Vagina (tissue), 2 donors: Measurements from ENCODE around the gene SLC1A5. TPM values are rescaled to one million over a fixed set of nuclear protein-coding genes. Genes with fewer than 3 reads are reported as not detected.
"Not testable (repeated sequence)": the region's sequence is repeated elsewhere in the genome, so short reads cannot be mapped to it uniquely, and the experiment has no call there.

Source experiments
- DNase-seq, 2 donors: peaks; one replicate each; pipeline ENCODE4 v3.0.0-alpha.2; 2017; ENCODE audit errors: extremely low spot score in 2 of 2
- H3K27ac ChIP-seq: fragments of 200-600 bp; sonication (generic); one replicate; pipeline ENCODE4 v1.5.1; 2019
- H3K27me3 ChIP-seq: fragments of 200-600 bp; sonication (generic); one replicate; pipeline ENCODE4 v1.5.1; 2019
- H3K36me3 ChIP-seq, 2 donors: fragments of 200-600 bp; sonication (generic); one replicate each; pipeline ENCODE4 v1.5.1; 2017 to 2019
- H3K4me1 ChIP-seq: fragments of 200-600 bp; sonication (generic); one replicate; pipeline ENCODE4 v1.5.1; 2019
- H3K4me3 ChIP-seq, 2 donors: fragments of 200-600 bp; sonication (generic); 1 replicate in 1 of 2; 2 replicates in 1 of 2; pipeline ENCODE4 v1.5.1; 2016 to 2019
- H3K9me3 ChIP-seq: fragments of 200-600 bp; sonication (generic); one replicate; pipeline ENCODE4 v1.5.1; 2019
- CTCF ChIP-seq, 3 experiments: fragments of 450-650 bp in 2 of 3; fragments of 200-600 bp in 1 of 3; sonication (generic) in 1 of 3; IDR thresholded peaks; one replicate each; pipeline ENCODE4 v1.5.1; 2017 to 2019; ENCODE audit warnings: antibody characterized with exemption in 3 of 3, mild to moderate bottlenecking in 2 of 3, moderate library complexity in 2 of 3
- POLR2A ChIP-seq, 2 donors: fragments of 450-650 bp; IDR thresholded peaks; one replicate each; pipeline ENCODE4 v1.6.1; 2017; ENCODE audit warnings: antibody characterized with exemption in 2 of 2, mild to moderate bottlenecking in 2 of 2, moderate library complexity in 2 of 2
- POLR2AphosphoS5 ChIP-seq, 2 donors: sonication (generic); formaldehyde crosslinking; IDR thresholded peaks; one replicate each; pipeline ENCODE4 v1.9.0; 2017; ENCODE audit warnings: antibody characterized with exemption in 2 of 2, mild to moderate bottlenecking in 2 of 2, low read depth in 1 of 2; ENCODE audit not compliant: insufficient read depth in 1 of 2
- intact Hi-C: fragments of 100-400 bp; cut with DNase I; formaldehyde crosslinking; loops from one replicate; pipeline ENCODE4 v1.15.1; 2023
- total RNA-seq: library from RNA; depleted of rRNA; stranded (reverse); fragments of >200 nt; gene quantifications from one replicate; pipeline ENCODE4 v1.2.3, GENCODE V29; 2016

SLC1A5 gene
- total RNA-seq, 1 donor from 2014 or later = 147 TPM

- no peaks in the 10 kb centered on the region for H3K27me3 ChIP-seq
- peaks cover 0 to 36% of the 10 kb centered on the region in 2 donors for H3K36me3 ChIP-seq
- DNase-seq = no peak
- no peaks in the 10 kb centered on the region for H3K9me3 ChIP-seq
- TF ChIP-seq CTCF (IDR thresholded peaks at IDR 0.05) (no peak), POLR2AphosphoS5 (IDR thresholded peaks at IDR 0.05; ENCODE audit: insufficient read depth in 1 of 2, low read depth in 1 of 2) (no peak), POLR2A (IDR thresholded peaks at IDR 0.05) (no peak)
- peak overlapping the region; percentile 86 to 97 for H3K4me3 ChIP-seq
- H3K27ac ChIP-seq = peak overlapping the region; percentile 93
- H3K4me1 ChIP-seq = peaks cover 62% of the 10 kb centered on the region
- intact Hi-C loops = no loop called here
Observed at GRCh38 chr19:46785054-46785979, 3.1 kb downstream of the SLC1A5 start.

DNA sequence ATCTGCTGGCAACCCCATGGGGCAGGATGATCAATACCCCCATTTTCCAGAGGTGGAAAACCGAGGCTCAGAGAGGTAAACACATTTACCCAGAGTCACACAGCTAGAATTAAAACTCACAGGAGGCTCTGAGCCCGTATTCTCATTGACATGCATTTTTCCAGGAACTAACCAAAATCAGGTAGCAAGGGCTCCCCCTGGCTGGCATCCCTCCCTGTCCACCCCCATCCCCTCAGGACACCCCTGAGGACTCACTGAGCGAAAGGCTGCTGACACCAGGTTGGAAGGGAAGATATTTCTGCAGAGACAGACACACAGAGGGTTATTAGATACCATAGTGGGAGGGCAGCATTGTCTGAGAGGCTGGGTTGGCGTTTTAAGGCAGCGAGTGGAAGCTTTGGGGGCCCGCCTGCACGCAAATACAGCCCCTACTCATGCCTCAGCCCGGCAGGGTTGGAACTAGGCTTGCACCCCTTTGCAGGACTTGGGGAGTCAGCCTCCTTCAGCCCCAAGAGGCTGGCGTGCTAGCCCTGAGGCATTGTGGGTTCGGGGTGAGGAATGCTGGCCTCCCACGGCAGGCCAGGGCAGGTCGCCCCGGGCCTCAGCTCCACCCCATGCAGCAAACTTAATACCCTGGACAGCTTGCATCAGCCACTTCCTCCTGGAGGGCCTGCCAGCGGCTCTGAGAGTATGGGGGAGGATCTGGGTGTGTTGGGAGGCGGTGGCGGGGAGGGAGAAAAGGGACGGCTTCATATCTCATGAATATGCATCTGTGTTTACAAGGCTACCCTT, 3.9 kb downstream of the SLC1A5 start:
- Histone ChIP-seq H3K27me3 (no peaks in the 10 kb centered on the region), H3K36me3 (peaks cover 0 to 43% of the 10 kb centered on the region in 2 donors), H3K27ac (peak overlapping the region; percentile 93), H3K4me1 (peaks cover 62% of the 10 kb centered on the region), H3K9me3 (no peaks in the 10 kb centered on the region), H3K4me3 (peak overlapping the region; percentile 86 to 97)
- intact Hi-C loops = no loop called here
- TF ChIP-seq CTCF (IDR thresholded peaks at IDR 0.05) (peak in 1 of 3 experiments; percentile 25), POLR2A (IDR thresholded peaks at IDR 0.05) (no peak), POLR2AphosphoS5 (IDR thresholded peaks at IDR 0.05; ENCODE audit: insufficient read depth in 1 of 2, low read depth in 1 of 2) (peak; percentile 84 to 89)
- peak in 1 of 2 donors; percentile 93 for DNase-seq

DNA sequence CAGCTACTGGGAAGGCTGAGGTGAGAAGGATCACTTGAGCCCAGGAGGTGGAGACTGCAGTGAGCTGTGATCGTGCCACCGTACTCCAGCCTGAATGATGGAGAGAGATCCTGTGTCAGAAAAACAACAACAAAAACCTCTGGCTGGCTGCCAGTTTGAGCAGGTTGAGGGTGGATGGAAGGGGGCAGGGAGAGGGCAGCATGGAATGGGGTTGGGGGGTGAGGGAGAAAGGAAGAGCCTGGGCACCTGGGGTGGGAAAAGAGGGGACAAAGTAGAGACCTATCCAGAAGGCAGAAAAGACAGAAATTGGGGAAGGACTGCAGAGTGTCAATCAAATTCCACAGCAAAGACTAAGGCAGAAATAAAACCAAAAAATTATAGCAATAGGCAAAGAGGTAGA, 4.7 kb downstream of the SLC1A5 start:
- H3K36me3 ChIP-seq = peaks cover 0 to 51% of the 10 kb centered on the region in 2 donors
- intact Hi-C loops = no loop called here

DNA sequence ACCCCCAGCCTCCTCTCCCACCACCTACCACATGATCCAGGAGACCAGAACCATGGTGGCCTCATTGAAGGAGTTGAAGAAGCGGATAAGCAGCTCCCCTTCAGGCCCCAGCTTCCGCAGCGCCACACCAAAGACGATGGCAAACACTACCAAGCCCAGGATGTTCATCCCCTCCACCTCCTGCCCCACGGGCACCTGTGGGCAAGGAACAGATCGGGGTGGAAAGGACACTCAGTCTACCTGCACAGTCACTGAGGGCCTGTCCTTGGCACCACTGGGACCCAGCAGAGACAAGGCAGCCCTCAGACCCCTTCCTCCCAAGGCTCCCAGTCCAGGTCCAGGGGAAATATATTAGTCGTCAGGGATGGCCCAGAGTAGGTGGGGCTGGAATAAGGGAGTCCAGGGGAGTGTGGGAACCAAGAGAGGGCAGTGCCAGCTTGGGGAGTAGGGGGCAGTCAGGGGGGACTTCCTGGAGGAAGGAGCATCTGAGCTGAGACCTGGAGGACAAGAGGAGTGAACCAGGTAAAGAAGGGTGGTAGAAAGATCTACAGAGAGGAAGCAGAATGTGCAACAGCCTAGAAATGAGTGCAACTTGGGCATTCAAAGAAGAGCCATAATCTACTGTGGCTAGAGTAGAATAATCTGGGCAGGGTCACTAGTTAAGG, 5.9 kb downstream of the SLC1A5 start:
- H3K27me3 ChIP-seq = no peaks in the 10 kb centered on the region
- TF ChIP-seq CTCF (IDR thresholded peaks at IDR 0.05) (no peak), POLR2A (IDR thresholded peaks at IDR 0.05) (no peak), POLR2AphosphoS5 (IDR thresholded peaks at IDR 0.05; ENCODE audit: insufficient read depth in 1 of 2, low read depth in 1 of 2) (no peak)
- intact Hi-C loops = no loop called here
- H3K27ac ChIP-seq = no peak overlapping the region
- peaks cover 0 to 63% of the 10 kb centered on the region in 2 donors for H3K36me3 ChIP-seq
- DNase-seq = no peak
- no peaks in the 10 kb centered on the region for H3K9me3 ChIP-seq
- peaks cover 56% of the 10 kb centered on the region for H3K4me1 ChIP-seq
- H3K4me3 ChIP-seq = no peak overlapping the region

More for the DNA sequence above, 4.7 kb downstream of the SLC1A5 start:
- TF ChIP-seq POLR2AphosphoS5 (IDR thresholded peaks at IDR 0.05; ENCODE audit: insufficient read depth in 1 of 2, low read depth in 1 of 2) (no peak), CTCF (IDR thresholded peaks at IDR 0.05) (no peak), POLR2A (IDR thresholded peaks at IDR 0.05) (no peak)
- Histone ChIP-seq H3K4me1 (peaks cover 57% of the 10 kb centered on the region), H3K9me3 (no peaks in the 10 kb centered on the region), H3K27ac (peak overlapping the region; percentile 93), H3K27me3 (no peaks in the 10 kb centered on the region), H3K4me3 (peak overlapping the region in 1 of 2 donors; percentile 97)
- no peak for DNase-seq

GRCh38 chr19:46777956-46778645, 10.3 kb downstream of the SLC1A5 start:
- peaks cover 0 to 87% of the 10 kb centered on the region in 2 donors for H3K36me3 ChIP-seq
- H3K9me3 ChIP-seq, H3K4me3 ChIP-seq, intact Hi-C loops, DNase-seq, H3K27me3 ChIP-seq: not testable (repeated sequence)
- peaks cover 24% of the 10 kb centered on the region for H3K4me1 ChIP-seq
- peak overlapping the region; percentile 17 for H3K27ac ChIP-seq
